Subcutaneous abdominal adipose tissue (tissue), 5 donors: ENCODE results near the gene CFAP97D1.

Source experiments
- H3K27ac ChIP-seq: one replicate; pipeline ENCODE4 v1.7.0; 2013; ENCODE audit warnings: low read depth, mild to moderate bottlenecking, inconsistent platforms, low read length, moderate library complexity
- H3K27me3 ChIP-seq, 5 donors: one replicate each; pipeline ENCODE4 v1.7.0; 2013; ENCODE audit warnings: low read length in 5 of 5, inconsistent platforms in 1 of 5; ENCODE audit not compliant: control insufficient read depth in 5 of 5, insufficient read depth in 4 of 5
- H3K36me3 ChIP-seq, 5 donors: one replicate each; pipeline ENCODE4 v1.7.0; 2013; ENCODE audit warnings: low read length in 5 of 5; ENCODE audit not compliant: control insufficient read depth in 5 of 5, insufficient read depth in 5 of 5
- H3K4me1 ChIP-seq, 5 donors: one replicate each; pipeline ENCODE4 v1.7.0; 2013; ENCODE audit warnings: low read length in 5 of 5, mild to moderate bottlenecking in 3 of 5, moderate library complexity in 1 of 5; ENCODE audit not compliant: control insufficient read depth in 5 of 5, insufficient read depth in 5 of 5
- H3K4me3 ChIP-seq, 5 donors: one replicate each; pipeline ENCODE4 v1.7.0; 2013; ENCODE audit warnings: low read length in 5 of 5, low read depth in 1 of 5
- H3K9ac ChIP-seq, 5 donors: one replicate each; pipeline ENCODE4 v1.7.0; 2013; ENCODE audit warnings: low read length in 5 of 5, mild to moderate bottlenecking in 4 of 5, moderate library complexity in 3 of 5
- H3K9me3 ChIP-seq, 5 donors: one replicate each; pipeline ENCODE4 v1.7.0; 2013; ENCODE audit warnings: low read length in 5 of 5; ENCODE audit not compliant: control insufficient read depth in 5 of 5
- donor health status: healthy.
- donor health status: healthy.
- donor health status: healthy.
- donor health status: healthy.
- donor health status: healthy.

Gene CFAP97D1

DNA sequence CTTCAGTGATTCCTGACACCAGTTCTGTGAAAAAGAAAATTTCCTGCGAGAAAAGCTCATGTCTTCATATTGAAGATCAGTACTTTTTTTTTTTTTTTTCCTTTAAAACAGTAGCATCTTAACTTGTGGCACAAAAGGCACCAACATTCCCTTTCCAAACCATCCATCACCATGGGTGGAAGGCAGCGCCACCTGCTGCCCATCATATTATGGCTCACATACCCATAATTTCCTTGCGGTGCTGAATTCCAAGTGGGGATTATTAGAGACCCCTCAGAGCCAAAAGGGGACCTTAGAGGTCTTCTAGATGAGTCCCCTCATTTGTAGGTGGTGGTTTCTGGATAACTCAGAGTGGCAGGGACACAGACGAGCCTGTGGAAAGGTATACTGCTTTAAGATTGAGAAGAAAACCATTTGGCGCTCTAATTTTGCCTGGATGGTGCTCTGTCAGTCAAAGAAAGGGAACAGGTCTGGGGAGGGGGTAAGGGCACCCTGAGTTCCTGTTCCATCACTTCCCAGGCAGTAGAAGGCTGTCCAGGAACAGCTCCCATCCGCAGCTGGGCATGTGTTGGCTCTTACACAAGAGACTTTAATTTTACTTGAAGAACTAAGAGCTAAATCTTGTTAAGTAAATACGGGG is 13.7 kb upstream of the CFAP97D1 start:
- Histone ChIP-seq H3K4me1 (peaks cover 0 to 42% (median 26%) of the 10 kb centered on the region in 5 donors), H3K27me3 (no peaks in the 10 kb centered on the region), H3K27ac (no peak overlapping the region), H3K9me3 (no peaks in the 10 kb centered on the region), H3K36me3 (peaks cover 9 to 43% (median 35%) of the 10 kb centered on the region in 5 donors), H3K9ac (no peak overlapping the region), H3K4me3 (no peak overlapping the region)

DNA sequence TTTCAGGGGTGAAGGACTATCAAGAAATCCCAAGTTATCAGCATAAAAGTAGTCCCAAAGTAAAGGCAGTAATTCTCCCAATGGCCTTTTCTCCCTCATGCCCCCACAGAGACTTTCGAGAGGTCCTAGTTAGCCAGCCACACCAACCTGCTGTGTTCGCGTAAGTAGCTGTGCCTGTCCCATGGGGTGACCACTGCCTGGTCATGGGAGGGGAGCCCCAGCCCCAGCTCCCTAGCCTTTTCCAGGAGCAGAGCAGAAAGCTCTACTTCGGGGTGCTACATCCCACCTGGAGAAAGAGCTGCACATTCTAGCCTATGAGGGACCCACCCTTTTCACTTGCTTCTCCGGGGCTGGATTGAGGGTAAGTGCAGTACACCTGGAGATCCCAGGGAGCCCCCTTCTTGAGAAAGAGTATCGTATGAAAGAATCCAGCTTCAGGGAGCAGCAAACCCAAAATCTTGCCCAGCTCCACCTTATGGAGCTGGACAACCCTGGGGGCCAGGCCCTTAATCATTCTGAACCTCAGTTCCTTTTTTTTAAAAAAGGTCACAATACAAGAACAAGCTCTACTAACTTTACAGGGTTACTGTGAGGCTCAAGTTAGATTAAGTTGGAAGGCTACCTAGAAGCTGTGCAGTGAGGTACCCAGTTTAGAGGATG is 13.1 kb upstream of the CFAP97D1 start:
- Histone ChIP-seq H3K4me3 (no peak overlapping the region), H3K4me1 (peaks cover 0 to 45% (median 28%) of the 10 kb centered on the region in 5 donors), H3K9me3 (no peaks in the 10 kb centered on the region), H3K36me3 (peaks cover 9 to 48% (median 39%) of the 10 kb centered on the region in 5 donors), H3K27me3 (no peaks in the 10 kb centered on the region), H3K9ac (no peak overlapping the region), H3K27ac (no peak overlapping the region)

DNA sequence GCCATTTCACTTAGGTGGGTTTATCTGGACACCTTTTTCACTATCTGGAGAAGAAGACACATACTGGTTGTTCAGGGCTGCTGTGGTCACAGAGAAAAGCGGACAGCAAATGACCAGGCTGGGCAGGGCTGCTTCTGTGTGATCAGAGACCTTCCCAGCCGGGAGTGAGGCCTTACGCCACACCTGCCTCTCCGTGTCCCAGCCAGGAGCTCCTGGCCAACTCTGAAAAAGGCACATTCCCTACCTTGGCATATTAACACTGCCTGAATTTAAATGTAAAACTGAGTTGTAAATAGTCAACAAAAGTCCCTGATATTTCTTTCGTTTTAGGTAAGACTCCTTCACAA is 12.5 kb upstream of the CFAP97D1 start:
- Histone ChIP-seq H3K9ac (no peak overlapping the region), H3K36me3 (peaks cover 9 to 53% (median 44%) of the 10 kb centered on the region in 5 donors), H3K9me3 (no peaks in the 10 kb centered on the region), H3K27me3 (no peaks in the 10 kb centered on the region), H3K4me1 (peaks cover 0 to 50% (median 33%) of the 10 kb centered on the region in 5 donors), H3K4me3 (no peak overlapping the region), H3K27ac (no peak overlapping the region)

DNA sequence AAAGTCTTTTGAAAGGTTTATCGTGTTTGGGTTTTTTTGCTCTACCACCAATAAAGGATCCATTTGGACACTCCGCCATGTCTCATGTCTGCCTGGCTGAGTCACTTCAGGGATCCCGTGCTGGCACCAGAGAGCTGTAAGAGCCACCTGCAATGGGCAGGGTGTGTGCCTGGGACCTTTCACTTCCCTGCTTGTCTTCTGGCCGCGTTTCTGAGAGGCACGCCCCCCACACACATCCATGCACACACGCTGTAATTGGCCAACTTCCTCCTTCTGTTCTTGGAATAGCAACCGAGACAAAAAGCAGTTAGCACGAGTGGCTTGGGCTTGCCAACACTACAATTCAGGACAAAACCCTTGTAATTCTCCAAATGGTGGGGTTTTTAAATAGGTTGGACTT is 11.9 kb upstream of the CFAP97D1 start:
- H3K27ac ChIP-seq, result no peak overlapping the region

DNA sequence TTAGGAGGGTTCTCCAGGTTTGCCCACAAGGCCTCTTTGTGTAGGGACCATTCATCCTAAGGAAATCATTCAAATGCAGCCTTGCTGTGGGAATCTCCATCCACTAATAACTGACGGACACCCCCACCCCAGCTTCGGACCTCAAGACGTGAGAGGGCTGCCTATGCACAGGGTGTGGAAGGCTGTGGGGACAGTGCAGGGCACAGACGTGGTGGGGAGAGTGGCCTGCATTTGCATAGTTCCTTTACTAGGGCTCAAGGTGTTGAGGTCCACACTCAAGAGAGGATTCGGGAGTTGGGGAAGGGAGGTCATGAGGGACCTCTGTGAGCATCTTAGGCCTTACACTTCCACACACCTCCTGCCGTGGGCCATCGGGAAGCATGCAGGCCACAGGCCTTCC is 11.3 kb upstream of the CFAP97D1 start:
- H3K4me3 ChIP-seq, result no peak overlapping the region
- peaks cover 11 to 65% (median 56%) of the 10 kb centered on the region in 5 donors for H3K36me3 ChIP-seq
- H3K27ac ChIP-seq, result no peak overlapping the region
- no peaks in the 10 kb centered on the region for H3K9me3 ChIP-seq
- H3K27me3 ChIP-seq, result no peaks in the 10 kb centered on the region
- H3K4me1 ChIP-seq, result peaks cover 0 to 58% (median 33%) of the 10 kb centered on the region in 5 donors
- H3K9ac ChIP-seq, result no peak overlapping the region

More for the DNA sequence above, 11.9 kb upstream of the CFAP97D1 start:
- no peak overlapping the region for H3K9ac ChIP-seq
- no peaks in the 10 kb centered on the region for H3K27me3 ChIP-seq
- no peak overlapping the region for H3K4me3 ChIP-seq
- H3K4me1 ChIP-seq, result peaks cover 0 to 57% (median 33%) of the 10 kb centered on the region in 5 donors
- peaks cover 11 to 60% (median 51%) of the 10 kb centered on the region in 5 donors for H3K36me3 ChIP-seq
- H3K9me3 ChIP-seq, result no peaks in the 10 kb centered on the region

DNA sequence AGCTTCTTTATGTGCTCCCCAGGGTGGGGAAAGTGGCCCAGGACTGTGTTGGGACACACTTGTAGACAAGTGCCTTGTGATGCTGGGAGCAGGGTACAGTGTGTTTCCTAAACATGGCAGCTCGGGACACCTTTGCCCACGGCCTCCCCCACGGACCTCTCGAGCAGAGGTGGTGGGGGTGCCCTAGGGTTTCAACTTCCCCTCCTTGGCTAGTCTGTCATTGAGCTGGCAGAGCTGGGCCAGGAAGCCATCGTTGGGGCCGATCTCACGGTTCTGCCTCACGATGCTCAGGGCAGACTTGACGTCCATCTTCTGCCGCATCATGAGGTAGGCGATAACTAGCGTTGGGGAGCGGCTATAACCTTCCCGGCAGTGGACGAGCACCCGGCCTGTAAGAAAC is 10.8 kb upstream of the CFAP97D1 start:
- Histone ChIP-seq H3K27ac (no peak overlapping the region), H3K9ac (no peak overlapping the region), H3K27me3 (no peaks in the 10 kb centered on the region), H3K9me3 (no peaks in the 10 kb centered on the region), H3K36me3 (peaks cover 11 to 70% (median 60%) of the 10 kb centered on the region in 5 donors), H3K4me3 (no peak overlapping the region), H3K4me1 (peaks cover 0 to 57% (median 31%) of the 10 kb centered on the region in 5 donors)

DNA sequence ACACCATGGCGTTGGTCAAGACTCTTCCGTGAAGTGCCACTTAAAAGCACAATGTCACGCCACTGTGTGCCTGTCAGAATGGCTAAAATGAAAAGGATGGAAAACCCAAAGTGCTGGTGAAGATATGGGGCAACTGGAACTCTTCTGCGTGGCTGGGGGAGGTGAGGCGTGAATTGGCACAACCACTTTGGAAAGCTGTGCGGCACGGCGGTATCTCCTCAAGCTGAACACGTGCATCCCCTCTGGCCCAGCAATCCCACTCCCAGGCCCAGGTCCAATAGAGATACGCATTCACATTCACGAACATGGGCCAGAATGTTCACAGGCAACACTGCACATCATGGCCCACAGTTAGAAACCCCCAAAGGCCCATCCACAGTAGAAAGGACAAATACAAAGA is 10.4 kb upstream of the CFAP97D1 start:
- Histone ChIP-seq H3K4me1 (peaks cover 0 to 60% (median 27%) of the 10 kb centered on the region in 5 donors), H3K36me3 (peaks cover 11 to 74% (median 65%) of the 10 kb centered on the region in 5 donors), H3K27me3 (no peaks in the 10 kb centered on the region), H3K9me3 (no peaks in the 10 kb centered on the region), H3K27ac (no peak overlapping the region), H3K4me3 (no peak overlapping the region), H3K9ac (no peak overlapping the region)

DNA sequence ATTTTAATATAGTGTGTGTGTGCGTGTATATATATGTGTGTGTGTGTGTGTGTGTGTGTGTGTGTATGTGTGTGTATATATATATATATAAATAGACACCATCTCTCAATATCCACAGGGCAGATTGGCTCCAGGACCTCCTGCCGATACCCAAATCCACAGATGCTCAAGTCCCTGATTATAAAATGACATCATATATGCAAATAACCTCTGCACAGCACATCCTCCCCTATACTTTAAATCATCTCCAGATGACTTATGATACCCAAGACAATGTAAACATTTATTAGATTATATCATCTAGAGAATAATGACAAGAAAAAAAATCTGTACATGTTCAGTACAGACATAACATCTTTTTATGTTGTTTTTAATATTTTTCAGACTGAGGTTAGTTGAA is 9.3 kb upstream of the CFAP97D1 start:
- Histone ChIP-seq H3K9me3 (no peaks in the 10 kb centered on the region), H3K27ac (no peak overlapping the region), H3K4me1 (peaks cover 0 to 69% (median 36%) of the 10 kb centered on the region in 5 donors), H3K27me3 (no peaks in the 10 kb centered on the region), H3K36me3 (peaks cover 5 to 82% (median 63%) of the 10 kb centered on the region in 5 donors), H3K9ac (no peak overlapping the region), H3K4me3 (no peak overlapping the region)

DNA sequence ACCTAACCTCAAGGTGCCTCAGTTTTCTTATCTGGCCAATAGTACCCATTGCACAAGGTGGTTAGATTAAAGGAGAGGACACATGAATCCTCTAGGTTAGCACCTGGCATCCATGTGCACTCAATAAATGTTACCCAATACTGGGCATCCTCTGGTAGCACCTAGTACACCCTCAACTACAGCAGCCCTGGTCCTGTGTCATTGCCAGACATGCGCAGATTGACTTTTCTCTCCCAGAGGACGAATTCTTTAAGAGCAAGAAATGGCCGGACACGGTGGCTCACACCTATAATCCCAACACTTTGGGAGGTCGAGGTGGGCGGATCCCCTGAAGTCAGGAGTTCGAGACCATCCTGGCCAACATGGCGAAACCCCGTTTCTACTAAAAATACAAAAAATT is 8.8 kb upstream of the CFAP97D1 start:
- Histone ChIP-seq H3K9me3 (no peaks in the 10 kb centered on the region), H3K27me3 (no peaks in the 10 kb centered on the region), H3K9ac (no peak overlapping the region), H3K36me3 (peaks cover 2 to 86% (median 66%) of the 10 kb centered on the region in 5 donors), H3K4me3 (no peak overlapping the region), H3K4me1 (peaks cover 0 to 72% (median 40%) of the 10 kb centered on the region in 5 donors), H3K27ac (no peak overlapping the region)

DNA sequence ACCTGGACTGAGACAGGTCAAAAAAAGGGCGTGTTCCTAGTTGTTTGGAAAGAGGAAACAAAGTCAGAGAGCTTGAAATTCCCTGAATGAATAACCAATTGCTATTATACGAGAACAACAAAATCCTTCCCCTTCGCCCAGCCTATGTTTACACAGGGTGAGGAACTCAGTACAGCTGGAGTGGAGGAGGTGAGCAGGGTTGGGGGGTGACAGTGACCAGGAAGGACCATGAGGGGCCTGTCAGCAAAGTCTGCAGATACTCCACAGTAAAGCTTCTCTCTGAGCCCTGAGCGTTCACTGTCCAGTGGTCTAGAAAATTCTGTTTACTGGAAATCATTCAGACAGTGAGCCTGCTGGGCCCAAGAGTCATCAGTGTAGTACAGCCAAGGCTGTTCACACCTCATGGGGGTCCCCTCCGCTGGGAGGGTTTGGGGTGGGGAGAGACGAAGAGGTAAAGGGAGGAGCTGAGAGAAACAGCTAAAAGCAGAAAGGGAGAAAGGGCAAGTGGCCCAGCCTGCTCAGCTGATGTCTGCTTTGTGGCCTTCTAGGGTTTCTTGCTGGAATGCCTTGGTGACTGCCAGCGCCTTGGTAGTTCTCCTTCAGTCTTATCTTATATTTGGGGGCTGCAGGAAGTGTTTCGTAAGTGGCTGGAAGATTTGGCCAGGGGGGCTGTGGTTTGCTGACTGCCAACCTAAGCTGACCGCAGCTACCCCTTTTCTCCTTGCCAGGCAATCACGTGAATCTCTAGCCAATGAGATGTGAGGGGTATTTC is 7.2 kb upstream of the CFAP97D1 start:
- Histone ChIP-seq H3K27me3 (no peaks in the 10 kb centered on the region), H3K9ac (peak overlapping the region in 1 of 5 donors; percentile 19), H3K4me1 (peaks cover 0 to 69% (median 43%) of the 10 kb centered on the region in 5 donors), H3K27ac (peak overlapping the region; percentile 30), H3K9me3 (no peaks in the 10 kb centered on the region), H3K36me3 (peaks cover 2 to 83% (median 62%) of the 10 kb centered on the region in 5 donors), H3K4me3 (no peak overlapping the region)
